Loucy (cell line): ENCODE results near the gene RALGDS.

Experiments
- EZH2phosphoT487 ChIP-seq: fragments of 200-600 bp; IDR thresholded peaks from 2 replicates; pipeline ENCODE4 v1.6.1; 2018; ENCODE audit warnings: antibody characterized with exemption, mild to moderate bottlenecking, moderate library complexity, borderline replicate concordance
- TF ChIP-seq, protein P1 (sequence below): fragments of 200-600 bp; sonication (generic); conservative IDR thresholded peaks from 2 replicates; pipeline ENCODE4 v1.5.1; 2014; ENCODE audit warnings: mild to moderate bottlenecking, antibody characterized with exemption, low read length

DNA sequence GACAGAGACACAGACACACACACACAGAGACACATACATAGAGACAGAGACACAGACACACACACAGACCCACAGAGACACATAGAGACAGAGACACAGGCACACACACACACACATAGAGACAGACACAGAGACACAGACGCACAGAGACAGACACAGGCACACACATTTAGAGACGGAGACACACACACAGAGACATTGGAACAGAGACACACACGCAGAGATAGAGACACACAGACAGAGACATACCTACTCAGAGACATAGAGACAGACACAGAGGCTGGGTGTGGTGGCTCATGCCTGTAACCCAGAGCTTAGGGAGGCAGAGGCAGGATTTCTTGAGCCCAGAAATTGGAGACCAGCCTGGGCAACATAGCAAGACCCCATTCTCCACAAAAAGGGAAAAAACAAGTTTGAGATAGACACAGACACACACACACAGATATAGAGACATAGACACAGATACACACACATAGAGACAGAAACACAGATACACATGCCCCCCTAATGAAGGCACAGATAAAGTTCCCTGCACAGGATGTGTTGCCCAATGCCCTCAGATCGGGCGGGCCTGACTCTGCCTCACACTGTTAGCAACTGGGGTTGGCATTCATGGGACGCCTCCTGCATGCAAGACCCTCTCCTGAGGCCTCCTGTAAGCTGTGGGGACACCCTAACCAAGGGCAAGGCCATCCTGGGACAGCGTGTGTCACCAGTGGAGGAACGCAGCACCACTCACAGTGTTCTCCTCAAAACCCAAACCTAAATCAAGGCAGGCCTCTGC is 3.3 kb upstream of the RALGDS start:
- TF ChIP-seq, protein P1, sequence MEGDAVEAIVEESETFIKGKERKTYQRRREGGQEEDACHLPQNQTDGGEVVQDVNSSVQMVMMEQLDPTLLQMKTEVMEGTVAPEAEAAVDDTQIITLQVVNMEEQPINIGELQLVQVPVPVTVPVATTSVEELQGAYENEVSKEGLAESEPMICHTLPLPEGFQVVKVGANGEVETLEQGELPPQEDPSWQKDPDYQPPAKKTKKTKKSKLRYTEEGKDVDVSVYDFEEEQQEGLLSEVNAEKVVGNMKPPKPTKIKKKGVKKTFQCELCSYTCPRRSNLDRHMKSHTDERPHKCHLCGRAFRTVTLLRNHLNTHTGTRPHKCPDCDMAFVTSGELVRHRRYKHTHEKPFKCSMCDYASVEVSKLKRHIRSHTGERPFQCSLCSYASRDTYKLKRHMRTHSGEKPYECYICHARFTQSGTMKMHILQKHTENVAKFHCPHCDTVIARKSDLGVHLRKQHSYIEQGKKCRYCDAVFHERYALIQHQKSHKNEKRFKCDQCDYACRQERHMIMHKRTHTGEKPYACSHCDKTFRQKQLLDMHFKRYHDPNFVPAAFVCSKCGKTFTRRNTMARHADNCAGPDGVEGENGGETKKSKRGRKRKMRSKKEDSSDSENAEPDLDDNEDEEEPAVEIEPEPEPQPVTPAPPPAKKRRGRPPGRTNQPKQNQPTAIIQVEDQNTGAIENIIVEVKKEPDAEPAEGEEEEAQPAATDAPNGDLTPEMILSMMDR = no peak
- no peak for TF ChIP-seq EZH2phosphoT487
